Measurements from ENCODE around the gene ATP13A4.

DNA sequence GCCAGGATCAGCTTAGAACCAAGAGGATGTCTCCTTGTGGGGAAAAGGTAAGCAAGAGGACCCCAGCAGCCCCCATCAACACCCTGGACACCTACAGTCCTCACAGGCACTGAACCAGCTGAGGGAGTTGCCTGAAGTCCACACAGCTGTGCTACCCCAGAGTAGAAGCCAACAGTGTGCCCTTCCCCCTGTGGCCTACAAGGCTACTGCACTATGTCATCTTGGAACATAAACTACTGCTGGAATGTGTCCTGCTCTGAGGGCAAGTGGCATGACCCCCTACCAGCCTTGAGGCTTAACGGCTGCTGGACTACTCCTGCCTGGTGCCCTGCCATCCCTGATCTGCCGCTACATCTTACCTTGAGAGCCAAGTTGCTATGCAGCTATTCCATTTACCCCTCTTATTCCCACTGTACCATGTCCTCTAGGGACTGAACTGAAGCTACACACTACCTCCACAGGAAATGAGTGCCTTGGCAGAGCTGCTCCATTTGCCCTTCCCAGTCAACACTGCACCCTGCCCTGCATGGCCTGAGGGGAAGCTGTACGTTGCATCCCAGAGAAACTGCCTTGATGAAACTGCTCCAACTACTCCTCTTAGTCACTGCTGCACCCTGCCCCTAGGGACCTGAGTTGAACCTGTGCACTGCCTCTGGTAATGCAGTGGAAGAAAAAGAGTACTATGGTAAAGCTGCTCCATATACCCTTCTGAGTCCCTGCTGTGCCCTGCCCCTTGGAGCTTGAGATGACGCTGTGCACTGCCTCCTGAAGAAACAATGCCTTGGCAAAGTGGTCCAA, 135.9 kb downstream of the ATP13A4 start:
- no peak for TF ChIP-seq CTCF (conservative IDR thresholded peaks at IDR 0.05)
- no peak for TF ChIP-seq EZH2 (IDR thresholded peaks at IDR 0.05; ENCODE audit: low read depth)

All from PC-9 (cell line).